ENCODE results near the gene PTGES. TPM values are rescaled to one million over a fixed set of nuclear protein-coding genes. Genes with fewer than 3 reads are reported as not detected.

The PTGES gene
- total RNA-seq, 2 donors from 2014 or later = 1.7 to 2.2 TPM

DNA sequence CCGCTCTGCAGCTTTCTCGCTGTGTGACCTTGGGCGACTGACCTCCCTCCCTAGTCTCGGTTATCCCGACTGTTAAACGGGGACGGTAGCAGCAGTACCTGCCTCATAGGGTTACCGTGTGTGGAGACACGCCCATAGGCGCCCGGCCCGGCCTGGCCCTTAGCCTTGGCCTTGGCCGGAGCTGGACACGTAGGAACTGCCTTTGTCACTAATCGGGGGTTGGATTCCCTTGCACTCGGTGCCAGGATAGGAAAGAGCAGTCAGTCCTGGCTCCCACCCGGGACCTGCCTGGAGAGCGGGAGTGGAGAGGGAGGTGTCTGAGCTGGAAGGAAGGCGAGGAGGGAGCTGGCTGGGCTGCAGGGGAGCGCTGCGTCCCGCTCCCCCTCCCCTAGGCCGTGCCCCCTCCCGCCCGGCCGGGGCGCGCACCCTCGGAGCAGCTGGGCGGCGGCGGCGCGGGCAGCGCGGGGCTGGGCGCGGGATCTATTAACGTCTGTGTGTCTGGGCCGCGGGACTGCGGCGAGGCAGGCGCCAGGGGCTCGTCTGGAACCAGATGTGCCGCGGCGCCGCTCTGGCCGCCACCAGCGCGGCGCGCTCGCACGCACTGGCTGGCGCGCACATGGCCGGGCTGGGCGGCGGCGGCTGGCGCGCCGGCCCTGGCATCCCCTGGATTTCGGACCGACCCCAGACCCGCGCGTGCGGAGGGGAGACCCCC lies 55.7 kb downstream of the PTGES start:
- Histone ChIP-seq H3K27ac (peak overlapping the region; percentile 97 to 98), H3K9me3 (no peaks in the 10 kb centered on the region), H3K36me3 (no peaks in the 10 kb centered on the region), H3K27me3 (replicated peaks; ENCODE audit: insufficient read depth) (no peaks in the 10 kb centered on the region), H3K4me3 (peak overlapping the region; percentile 65), H3K4me1 (ENCODE audit: control insufficient read depth in 1 of 2, low read depth in 2 of 2) (peaks cover 28 to 71% of the 10 kb centered on the region in 2 donors)
- TF ChIP-seq, protein P1, sequence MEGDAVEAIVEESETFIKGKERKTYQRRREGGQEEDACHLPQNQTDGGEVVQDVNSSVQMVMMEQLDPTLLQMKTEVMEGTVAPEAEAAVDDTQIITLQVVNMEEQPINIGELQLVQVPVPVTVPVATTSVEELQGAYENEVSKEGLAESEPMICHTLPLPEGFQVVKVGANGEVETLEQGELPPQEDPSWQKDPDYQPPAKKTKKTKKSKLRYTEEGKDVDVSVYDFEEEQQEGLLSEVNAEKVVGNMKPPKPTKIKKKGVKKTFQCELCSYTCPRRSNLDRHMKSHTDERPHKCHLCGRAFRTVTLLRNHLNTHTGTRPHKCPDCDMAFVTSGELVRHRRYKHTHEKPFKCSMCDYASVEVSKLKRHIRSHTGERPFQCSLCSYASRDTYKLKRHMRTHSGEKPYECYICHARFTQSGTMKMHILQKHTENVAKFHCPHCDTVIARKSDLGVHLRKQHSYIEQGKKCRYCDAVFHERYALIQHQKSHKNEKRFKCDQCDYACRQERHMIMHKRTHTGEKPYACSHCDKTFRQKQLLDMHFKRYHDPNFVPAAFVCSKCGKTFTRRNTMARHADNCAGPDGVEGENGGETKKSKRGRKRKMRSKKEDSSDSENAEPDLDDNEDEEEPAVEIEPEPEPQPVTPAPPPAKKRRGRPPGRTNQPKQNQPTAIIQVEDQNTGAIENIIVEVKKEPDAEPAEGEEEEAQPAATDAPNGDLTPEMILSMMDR (IDR thresholded peaks at IDR 0.05) = no peak
- ATAC-seq (ENCODE audit: insufficient number of reproducible peaks, low FRiP score, low read depth) (peak; percentile 38), DNase-seq (ENCODE audit: low spot score) (peak; percentile 75)

DNA sequence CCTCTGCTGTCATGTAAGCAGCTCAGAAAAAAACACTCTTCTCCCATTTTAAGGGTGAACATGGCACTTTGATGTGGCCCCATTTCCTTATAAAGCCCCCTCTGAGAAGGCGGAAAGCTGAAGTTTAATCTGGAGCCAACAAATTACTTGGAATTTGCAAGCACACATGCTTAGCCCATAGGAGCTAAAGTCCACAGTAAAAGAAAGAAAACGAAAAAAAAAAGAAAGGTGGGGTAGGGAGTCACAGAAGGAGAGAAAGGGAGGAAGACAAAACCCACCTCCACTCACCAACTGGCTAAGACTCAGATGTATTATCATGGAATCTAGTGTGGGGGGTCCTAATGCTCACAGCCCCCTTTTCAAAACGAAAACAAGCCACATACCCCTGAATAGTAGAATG lies 57.0 kb downstream of the PTGES start:
- H3K4me1 ChIP-seq (ENCODE audit: control insufficient read depth in 1 of 2, low read depth in 2 of 2) = peaks cover 28 to 61% of the 10 kb centered on the region in 2 donors
- H3K9me3 ChIP-seq = no peaks in the 10 kb centered on the region
- peak overlapping the region; percentile 97 to 98 for H3K27ac ChIP-seq
- TF ChIP-seq, protein P1 (IDR thresholded peaks at IDR 0.05) = no peak
- H3K4me3 ChIP-seq = no peak overlapping the region
- ATAC-seq (ENCODE audit: insufficient number of reproducible peaks, low FRiP score, low read depth) (no peak), DNase-seq (ENCODE audit: low spot score) (no peak)
- no peaks in the 10 kb centered on the region for H3K36me3 ChIP-seq
- no peaks in the 10 kb centered on the region for H3K27me3 ChIP-seq (replicated peaks; ENCODE audit: insufficient read depth)

DNA sequence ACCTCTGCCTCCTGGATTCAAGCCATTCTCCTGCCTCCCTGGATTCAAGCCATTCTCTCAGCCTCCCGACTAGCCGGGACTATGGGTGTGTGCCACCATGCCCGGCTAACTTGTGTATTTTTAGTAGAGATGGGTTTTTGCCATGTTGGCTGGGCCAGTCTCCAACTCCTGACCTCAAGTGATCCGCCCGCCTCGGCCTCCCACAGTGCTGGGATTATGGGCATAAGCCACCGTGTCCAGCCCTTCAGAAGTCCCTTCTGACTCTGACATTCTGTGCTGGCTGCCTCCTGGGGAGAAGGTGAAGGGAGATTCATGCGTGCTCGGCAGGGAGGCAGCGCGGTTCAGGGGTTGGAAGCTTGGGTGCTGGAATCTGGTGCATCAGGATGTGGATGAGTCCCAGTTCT lies 58.6 kb downstream of the PTGES start:
- no peaks in the 10 kb centered on the region for H3K36me3 ChIP-seq
- peaks cover 28 to 58% of the 10 kb centered on the region in 2 donors for H3K4me1 ChIP-seq (ENCODE audit: control insufficient read depth in 1 of 2, low read depth in 2 of 2)
- TF ChIP-seq, protein P1 (IDR thresholded peaks at IDR 0.05) = no peak
- DNase-seq (ENCODE audit: low spot score) = peak; percentile 65
- no peaks in the 10 kb centered on the region for H3K9me3 ChIP-seq
- no peaks in the 10 kb centered on the region for H3K27me3 ChIP-seq (replicated peaks; ENCODE audit: insufficient read depth)
- peak; percentile 38 for ATAC-seq (ENCODE audit: insufficient number of reproducible peaks, low FRiP score, low read depth)
- H3K27ac ChIP-seq = peak overlapping the region; percentile 97 to 98
- peak overlapping the region; percentile 16 for H3K4me3 ChIP-seq

DNA sequence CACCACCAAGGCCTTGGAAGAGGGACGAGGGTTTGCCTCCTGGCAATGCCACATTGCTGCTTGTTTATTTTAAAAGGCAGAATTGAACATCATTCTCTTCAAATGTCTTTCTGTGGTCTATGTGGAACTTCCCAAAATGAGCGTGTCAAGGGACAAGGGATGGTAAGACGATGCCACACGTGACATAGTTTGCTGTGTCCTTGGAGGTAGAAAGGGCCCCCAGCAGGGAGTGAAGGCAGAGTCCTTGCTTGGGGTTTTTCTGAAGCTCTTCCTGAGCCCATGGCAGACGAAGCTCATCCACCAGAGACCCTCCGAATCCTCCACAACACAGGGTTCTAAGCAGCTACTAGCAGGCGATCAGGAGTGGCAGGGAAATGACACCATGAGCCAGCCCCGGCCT lies 59.1 kb downstream of the PTGES start:
- ATAC-seq (ENCODE audit: insufficient number of reproducible peaks, low FRiP score, low read depth) (no peak), DNase-seq (ENCODE audit: low spot score) (no peak)
- TF ChIP-seq, protein P1 (IDR thresholded peaks at IDR 0.05) = no peak
- no peaks in the 10 kb centered on the region for H3K9me3 ChIP-seq
- no peaks in the 10 kb centered on the region for H3K27me3 ChIP-seq (replicated peaks; ENCODE audit: insufficient read depth)
- no peaks in the 10 kb centered on the region for H3K36me3 ChIP-seq
- peaks cover 27 to 54% of the 10 kb centered on the region in 2 donors for H3K4me1 ChIP-seq (ENCODE audit: control insufficient read depth in 1 of 2, low read depth in 2 of 2)
- H3K27ac ChIP-seq = peak overlapping the region; percentile 97 to 98
- no peak overlapping the region for H3K4me3 ChIP-seq

DNA sequence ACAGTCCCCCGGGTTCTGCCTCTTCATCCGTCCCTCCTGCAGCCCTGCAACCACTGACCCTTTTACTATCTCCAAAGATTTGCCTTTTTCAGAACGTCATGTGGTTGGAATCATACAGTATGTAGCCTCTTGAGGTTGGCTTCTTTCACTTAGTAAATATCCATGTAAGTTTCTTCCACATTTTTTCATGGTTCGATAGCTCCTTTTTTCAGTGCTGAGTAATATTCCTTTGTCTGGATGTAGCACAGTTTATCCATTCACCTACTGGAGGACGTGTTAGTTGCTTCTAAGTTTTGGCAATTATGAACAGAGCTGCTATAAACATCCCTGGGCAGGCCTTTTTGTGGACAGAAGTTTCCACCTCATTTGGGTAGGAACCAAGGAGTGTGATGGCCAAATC lies 60.3 kb downstream of the PTGES start:
- no peak overlapping the region for H3K4me3 ChIP-seq
- ATAC-seq (ENCODE audit: insufficient number of reproducible peaks, low FRiP score, low read depth) (no peak), DNase-seq (ENCODE audit: low spot score) (no peak)
- no peaks in the 10 kb centered on the region for H3K36me3 ChIP-seq
- no peaks in the 10 kb centered on the region for H3K9me3 ChIP-seq
- H3K27me3 ChIP-seq (replicated peaks; ENCODE audit: insufficient read depth) = no peaks in the 10 kb centered on the region
- peaks cover 21 to 43% of the 10 kb centered on the region in 2 donors for H3K4me1 ChIP-seq (ENCODE audit: control insufficient read depth in 1 of 2, low read depth in 2 of 2)
- peak overlapping the region in 1 of 2 donors; percentile 15 for H3K27ac ChIP-seq
- TF ChIP-seq, protein P1 (IDR thresholded peaks at IDR 0.05) = no peak

Other genes starting within 250 kb of the PTGES start
- gene C9orf50, start 131.9 kb downstream of the PTGES start, total RNA-seq = not detected
- gene NTMT1, start 126.9 kb downstream of the PTGES start, total RNA-seq = 10 to 100 TPM; 16.9 to 27.2 TPM
- gene ASB6, start 110.9 kb downstream of the PTGES start, total RNA-seq = 10 to 100 TPM; 23.0 to 31.0 TPM
- gene PRRX2, start 87.4 kb downstream of the PTGES start, total RNA-seq = 10 to 100 TPM; 42.0 to 66.1 TPM
- 10 to 100 TPM; 28.4 to 33.4 TPM for gene TOR1B, start 50.1 kb upstream of the PTGES start, total RNA-seq
- 10 to 100 TPM; 36.1 to 39.3 TPM for gene TOR1A, start 71.1 kb upstream of the PTGES start, total RNA-seq
- 100 to 1,000 TPM in 1 of 2 donors, 10 to 100 TPM in 1; 47.8 to 140 TPM for gene C9orf78, start 82.2 kb upstream of the PTGES start, total RNA-seq
- gene USP20, start 82.4 kb upstream of the PTGES start, total RNA-seq = 10 to 100 TPM; 47.8 to 51.2 TPM